GM19099 (cell line): ENCODE results near the gene SSH2.
A peak's percentile ranks its signal among the peaks of the same experiment; 100 is the strongest.

Experiments used
- POLR2A ChIP-seq: IDR thresholded peaks from 3 replicates; pipeline ENCODE4 v1.6.1; 2011; ENCODE audit warnings: low read depth; ENCODE audit not compliant: insufficient read length; ENCODE audit errors: extremely low read depth

Gene SSH2, protein sequence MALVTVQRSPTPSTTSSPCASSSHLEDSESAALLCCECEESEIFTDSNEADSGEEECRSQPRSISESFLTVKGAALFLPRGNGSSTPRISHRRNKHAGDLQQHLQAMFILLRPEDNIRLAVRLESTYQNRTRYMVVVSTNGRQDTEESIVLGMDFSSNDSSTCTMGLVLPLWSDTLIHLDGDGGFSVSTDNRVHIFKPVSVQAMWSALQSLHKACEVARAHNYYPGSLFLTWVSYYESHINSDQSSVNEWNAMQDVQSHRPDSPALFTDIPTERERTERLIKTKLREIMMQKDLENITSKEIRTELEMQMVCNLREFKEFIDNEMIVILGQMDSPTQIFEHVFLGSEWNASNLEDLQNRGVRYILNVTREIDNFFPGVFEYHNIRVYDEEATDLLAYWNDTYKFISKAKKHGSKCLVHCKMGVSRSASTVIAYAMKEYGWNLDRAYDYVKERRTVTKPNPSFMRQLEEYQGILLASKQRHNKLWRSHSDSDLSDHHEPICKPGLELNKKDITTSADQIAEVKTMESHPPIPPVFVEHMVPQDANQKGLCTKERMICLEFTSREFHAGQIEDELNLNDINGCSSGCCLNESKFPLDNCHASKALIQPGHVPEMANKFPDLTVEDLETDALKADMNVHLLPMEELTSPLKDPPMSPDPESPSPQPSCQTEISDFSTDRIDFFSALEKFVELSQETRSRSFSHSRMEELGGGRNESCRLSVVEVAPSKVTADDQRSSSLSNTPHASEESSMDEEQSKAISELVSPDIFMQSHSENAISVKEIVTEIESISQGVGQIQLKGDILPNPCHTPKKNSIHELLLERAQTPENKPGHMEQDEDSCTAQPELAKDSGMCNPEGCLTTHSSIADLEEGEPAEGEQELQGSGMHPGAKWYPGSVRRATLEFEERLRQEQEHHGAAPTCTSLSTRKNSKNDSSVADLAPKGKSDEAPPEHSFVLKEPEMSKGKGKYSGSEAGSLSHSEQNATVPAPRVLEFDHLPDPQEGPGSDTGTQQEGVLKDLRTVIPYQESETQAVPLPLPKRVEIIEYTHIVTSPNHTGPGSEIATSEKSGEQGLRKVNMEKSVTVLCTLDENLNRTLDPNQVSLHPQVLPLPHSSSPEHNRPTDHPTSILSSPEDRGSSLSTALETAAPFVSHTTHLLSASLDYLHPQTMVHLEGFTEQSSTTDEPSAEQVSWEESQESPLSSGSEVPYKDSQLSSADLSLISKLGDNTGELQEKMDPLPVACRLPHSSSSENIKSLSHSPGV (N-terminal part only)

GRCh38 chr17:29929533-29930408, at the start of gene SSH2:
TSS of gene SSH2 (minus strand) at chr17:29930228. CDS start at chr17:29930000, 228 bp downstream.
- TF ChIP-seq POLR2A: peak; percentile 60

GRCh38 chr17:29977836-29978235, 47.8 kb upstream of the SSH2 start:
- no peak for TF ChIP-seq POLR2A

- TF ChIP-seq POLR2A: no peak
These were observed 43.0 kb upstream of the SSH2 start for GRCh38 chr17:29973005-29973404.

DNA sequence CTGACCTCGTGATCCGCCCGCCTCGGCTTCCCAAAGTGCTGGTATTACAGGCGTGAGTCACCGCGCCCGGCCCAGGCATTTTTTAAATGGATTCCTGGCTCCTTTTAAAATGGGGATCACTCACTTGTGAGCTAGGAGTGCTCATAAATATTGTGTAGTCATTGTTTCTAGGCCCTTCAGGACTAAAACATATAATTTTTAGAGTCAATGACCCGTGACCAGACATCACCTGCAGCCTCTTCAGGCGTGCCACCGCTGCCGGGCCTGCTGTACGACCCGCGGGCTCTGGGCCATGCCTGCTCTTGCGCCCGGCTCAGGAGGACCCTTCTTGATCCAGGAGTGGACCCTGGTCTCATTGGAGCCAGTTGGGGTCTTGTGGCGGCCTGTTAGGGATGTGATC, 42.2 kb upstream of the SSH2 start:
- TF ChIP-seq POLR2A: no peak

DNA sequence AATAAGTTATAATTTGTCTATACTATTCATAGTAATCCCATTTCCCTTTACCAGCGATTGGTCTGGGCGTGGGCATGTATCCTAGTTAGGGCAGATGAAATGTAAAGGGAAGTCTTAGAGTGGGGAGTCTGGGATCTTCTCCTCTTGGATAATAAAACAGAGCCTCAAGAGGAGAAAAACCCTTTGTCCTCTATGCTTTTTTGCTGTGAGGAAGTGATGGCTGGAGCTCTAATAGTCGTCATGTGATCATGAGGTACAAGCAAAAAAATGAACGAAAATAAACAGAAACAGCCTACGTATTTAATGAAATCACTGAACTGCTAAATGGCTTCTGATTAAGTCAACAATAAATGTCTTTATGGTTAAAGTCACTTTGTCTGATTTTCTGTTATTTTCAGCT, 38.2 kb upstream of the SSH2 start:
- no peak for TF ChIP-seq POLR2A

DNA sequence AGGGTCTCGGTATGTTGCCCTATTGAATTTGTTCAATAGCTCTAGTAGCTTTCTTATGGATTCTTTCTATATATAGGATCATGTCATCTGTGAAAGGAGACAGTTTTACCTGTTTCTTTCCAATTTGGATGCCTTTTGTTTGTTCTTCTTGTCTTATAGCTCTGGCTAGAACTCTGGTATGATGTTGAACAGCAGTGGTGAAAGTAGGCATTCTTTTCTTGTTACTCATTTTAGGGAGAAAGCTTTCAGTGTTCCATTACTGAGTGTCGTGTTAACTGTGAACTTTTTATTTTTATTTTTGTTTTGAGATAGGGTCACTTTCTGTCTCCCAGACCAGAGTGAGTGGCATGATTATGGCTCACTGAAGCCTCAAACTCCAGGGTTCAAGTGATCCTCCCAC, 32.6 kb upstream of the SSH2 start:
- no peak for TF ChIP-seq POLR2A

- no peak for TF ChIP-seq POLR2A
These were observed 29.8 kb upstream of the SSH2 start for GRCh38 chr17:29959658-29960337.

DNA sequence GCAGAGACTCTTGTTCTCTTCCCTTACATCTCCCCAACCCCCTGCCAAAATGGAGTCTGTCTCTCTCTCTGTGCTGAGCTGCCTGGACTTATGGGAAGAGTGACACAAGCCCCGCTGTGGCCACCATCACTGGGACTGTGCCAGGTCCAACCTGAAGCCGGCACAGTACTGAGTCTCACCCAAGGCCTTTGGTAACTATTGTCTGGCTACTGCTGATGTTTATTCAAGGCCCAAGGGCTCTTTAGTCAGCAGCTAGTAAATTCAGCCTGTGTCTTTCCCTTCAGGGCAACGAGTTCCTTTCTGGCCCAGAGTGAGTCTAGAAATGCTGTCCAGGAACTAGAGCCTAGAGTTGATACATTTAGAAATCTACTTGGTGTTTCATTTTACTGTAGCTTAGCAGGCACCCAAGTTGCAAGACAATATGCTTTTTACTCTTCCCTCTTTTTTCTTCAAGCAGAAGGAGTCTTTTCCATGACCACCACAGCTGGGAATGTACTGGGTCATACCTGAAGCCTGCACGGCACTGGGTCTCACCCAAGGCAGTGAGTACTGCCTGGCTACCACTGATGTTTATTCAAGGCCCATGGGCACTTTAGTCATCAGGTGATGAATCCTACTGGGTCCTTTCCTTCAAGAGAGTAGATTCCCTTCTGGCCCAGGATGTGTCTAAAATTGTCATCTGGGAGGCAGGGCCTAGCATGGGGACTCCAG, 29.1 kb upstream of the SSH2 start:
- no peak for TF ChIP-seq POLR2A

DNA sequence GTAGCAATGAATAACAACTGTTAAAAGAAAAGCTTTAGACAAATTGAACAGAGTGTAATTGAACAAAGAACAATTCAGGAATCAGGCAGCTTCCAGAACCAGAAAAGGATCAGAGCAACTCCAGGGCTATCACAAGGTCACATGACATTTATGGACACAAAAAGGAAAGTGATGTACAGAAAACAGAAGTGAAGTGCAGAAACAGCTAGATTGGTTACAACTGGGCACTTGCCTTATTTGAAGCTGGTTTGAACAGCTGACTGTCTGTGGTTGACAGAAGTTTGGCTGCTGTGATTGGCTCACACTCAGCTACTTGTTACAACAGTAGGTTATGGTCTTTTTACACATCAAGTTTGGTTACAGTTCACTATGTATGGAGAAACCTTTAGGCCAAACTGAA, 26.2 kb upstream of the SSH2 start:
- no peak for TF ChIP-seq POLR2A

GRCh38 chr17:29954405-29954804, 24.4 kb upstream of the SSH2 start:
- no peak for TF ChIP-seq POLR2A

- no peak for TF ChIP-seq POLR2A
These were observed 19.7 kb upstream of the SSH2 start for GRCh38 chr17:29949696-29950095.

DNA sequence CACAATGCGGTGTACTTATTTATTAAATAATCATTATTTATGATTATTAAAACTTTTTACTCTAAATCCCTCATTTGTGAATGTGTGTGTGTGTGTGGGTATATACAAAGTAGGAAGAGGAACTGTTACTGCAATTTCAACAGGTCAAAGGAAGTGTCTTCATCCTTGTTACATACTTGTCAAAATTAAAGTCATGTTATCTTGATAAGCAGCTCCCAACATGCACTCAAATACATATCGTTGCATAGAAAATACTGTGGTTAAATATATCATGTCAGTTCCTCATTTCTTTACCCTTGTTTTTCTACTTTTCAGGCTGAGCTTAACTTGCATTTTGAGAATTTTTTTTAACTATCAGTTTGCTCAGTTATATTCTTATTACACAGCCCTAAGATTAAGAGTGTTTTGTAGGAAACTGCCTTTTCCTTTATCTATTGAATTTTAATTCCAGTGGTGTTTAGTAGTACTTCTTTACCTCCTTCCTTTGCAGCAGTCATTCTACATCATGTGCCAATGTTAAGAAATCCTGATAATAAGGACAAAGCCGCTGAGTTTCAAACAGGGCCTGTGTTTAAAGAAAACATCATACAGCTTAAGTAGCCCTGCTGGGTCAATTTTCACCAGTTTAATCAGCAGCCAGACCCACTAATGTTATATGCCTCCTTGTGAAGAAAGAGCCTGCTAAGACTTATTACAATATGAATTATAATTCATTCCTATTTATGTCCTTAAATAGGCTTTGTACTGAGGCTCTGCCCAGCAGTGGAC, 18.6 kb upstream of the SSH2 start:
- no peak for TF ChIP-seq POLR2A
